Liver (tissue), 3 donors: ENCODE data around the gene OMA1.

Experiments used
- ATF3 ChIP-seq: IDR thresholded peaks from 2 replicates; pipeline ENCODE4 v1.6.1; 2016; ENCODE audit warnings: antibody characterized with exemption
- CTCF ChIP-seq: fragments of 150-350 bp; IDR thresholded peaks from 2 replicates; pipeline ENCODE4 v1.5.1; 2017; ENCODE audit warnings: improper control_type of control experiment, low read depth, low read length; ENCODE audit not compliant: missing input control
- EGR1 ChIP-seq, 2 donors: IDR thresholded peaks; 2 replicates each; pipeline ENCODE4 v1.6.1; 2016 to 2018; ENCODE audit warnings: antibody characterized with exemption in 2 of 2, low read depth in 2 of 2
- FOXA2 ChIP-seq: IDR thresholded peaks from 2 replicates; pipeline ENCODE4 v1.6.1; 2016; ENCODE audit warnings: antibody characterized with exemption
- MAX ChIP-seq: IDR thresholded peaks from 2 replicates; pipeline ENCODE4 v1.6.1; 2016; ENCODE audit warnings: antibody characterized with exemption
- RAD21 ChIP-seq, 2 donors: IDR thresholded peaks; 2 replicates each; pipeline ENCODE4 v1.6.1; 2016; ENCODE audit warnings: antibody characterized with exemption in 2 of 2, mild to moderate bottlenecking in 2 of 2
- REST ChIP-seq: IDR thresholded peaks from 2 replicates; pipeline ENCODE4 v1.6.1; 2016; ENCODE audit warnings: antibody characterized with exemption, mild to moderate bottlenecking
- RXRA ChIP-seq, 2 donors: IDR thresholded peaks; 2 replicates each; pipeline ENCODE4 v1.6.1; 2017 to 2018; ENCODE audit warnings: antibody characterized with exemption in 2 of 2, mild to moderate bottlenecking in 1 of 2
- TAF1 ChIP-seq: conservative IDR thresholded peaks from 2 replicates; pipeline ENCODE4 v1.6.1; 2016; ENCODE audit warnings: antibody characterized with exemption, mild to moderate bottlenecking
- YY1 ChIP-seq: IDR thresholded peaks from 2 replicates; pipeline ENCODE4 v1.6.1; 2016; ENCODE audit warnings: antibody characterized with exemption, mild to moderate bottlenecking
- ZBTB33 ChIP-seq: IDR thresholded peaks from 2 replicates; pipeline ENCODE4 v1.6.1; 2016; ENCODE audit warnings: antibody characterized with exemption
- donor health status: healthy.
- donor health status: healthy.

- no peak for TF ChIP-seq ATF3
- no peak for TF ChIP-seq CTCF
- TF ChIP-seq RAD21 (IDR thresholded peaks at IDR 0.05), result no peak
- no peak for TF ChIP-seq FOXA2
- TF ChIP-seq EGR1 (IDR thresholded peaks at IDR 0.05; ENCODE audit: low read depth in 2 of 2), result no peak
- TF ChIP-seq RXRA (IDR thresholded peaks at IDR 0.05), result no peak
- TF ChIP-seq ZBTB33, result no peak
- no peak for TF ChIP-seq TAF1
- no peak for TF ChIP-seq YY1
- no peak for TF ChIP-seq MAX
- TF ChIP-seq REST, result no peak
Measured at GRCh38 chr1:58435376-58435775, 111.2 kb downstream of the OMA1 start.
